HEK293 (cell line): ENCODE results near the gene GHDC.
"Not testable (repeated sequence)": the region's sequence is repeated elsewhere in the genome, so short reads cannot be mapped to it uniquely, and the experiment has no call there.

Source experiments
- CTCF ChIA-PET: fragments of 350-600 bp; formaldehyde crosslinking; extraction: SDS; loops from one replicate; lab custom pipeline; 2021; ENCODE audit warnings: antibody characterized with exemption; lab: Yijun Ruan, JAX
- POLR2A ChIA-PET: fragments of 300-600 bp; formaldehyde crosslinking; extraction: SDS; loops from one replicate; lab custom pipeline; 2020; ENCODE audit warnings: antibody characterized with exemption, inconsistent platforms; lab: Yijun Ruan, JAX
- H3K27ac ChIP-seq: fragments of 200-500 bp; sonication (Bioruptor generic); 2 replicates; pipeline ENCODE4 v1.5.1; 2014; ENCODE audit warnings: low read depth, low read length, control low read depth, inconsistent platforms; ENCODE audit errors: extremely low read depth
- H3K36me3 ChIP-seq, 2 experiments: fragments of 200-500 bp in 1 of 2; sonication (Bioruptor generic) in 1 of 2; 1 replicate in 1 of 2; 2 replicates in 1 of 2; pipeline ENCODE4 v1.5.1; 2014 to 2017; ENCODE audit warnings: inconsistent platforms in 2 of 2, low read length in 2 of 2; ENCODE audit not compliant: control insufficient read depth in 2 of 2, insufficient read depth in 1 of 2
- H3K4me1 ChIP-seq: fragments of 200-500 bp; sonication (Bioruptor generic); 2 replicates; pipeline ENCODE4 v1.5.1; 2014; ENCODE audit warnings: mild to moderate bottlenecking, low read length, inconsistent platforms; ENCODE audit not compliant: control insufficient read depth, insufficient read depth
- H3K4me3 ChIP-seq: 2 replicates; pipeline ENCODE4 v1.5.1; 2011; ENCODE audit warnings: low read depth, mild to moderate bottlenecking, control low read depth, low read length, moderate library complexity
- H3K9me3 ChIP-seq: fragments of 200-500 bp; sonication (Bioruptor generic); 2 replicates; pipeline ENCODE4 v1.5.1; 2014; ENCODE audit warnings: low read depth, low read length, inconsistent platforms; ENCODE audit not compliant: control insufficient read depth, insufficient read depth
- BCL6B ChIP-seq: fragments of 450-650 bp; formaldehyde crosslinking; IDR thresholded peaks from 2 replicates; pipeline ENCODE4 v1.5.1; 2017; ENCODE audit warnings: missing biosample characterization, missing genetic modification characterization
- KLF1 ChIP-seq: fragments of 450-650 bp; formaldehyde crosslinking; IDR thresholded peaks from 2 replicates; pipeline ENCODE4 v1.5.1; 2016; ENCODE audit warnings: missing biosample characterization, missing genetic modification characterization
- KLF16 ChIP-seq: fragments of 450-650 bp; formaldehyde crosslinking; IDR thresholded peaks from 2 replicates; pipeline ENCODE4 v1.5.1; 2017; ENCODE audit warnings: missing biosample characterization, missing genetic modification characterization
- MYNN ChIP-seq: fragments of 450-650 bp; formaldehyde crosslinking; IDR thresholded peaks from 2 replicates; pipeline ENCODE4 v1.5.1; 2016; ENCODE audit warnings: missing biosample characterization, missing genetic modification characterization, borderline replicate concordance
- SALL2 ChIP-seq: fragments of 450-650 bp; formaldehyde crosslinking; IDR thresholded peaks from 2 replicates; pipeline ENCODE4 v1.5.0; 2017; ENCODE audit warnings: missing biosample characterization, mild to moderate bottlenecking, missing genetic modification characterization, borderline replicate concordance
- SP3 ChIP-seq: fragments of 450-650 bp; formaldehyde crosslinking; IDR thresholded peaks from 2 replicates; pipeline ENCODE4 v1.5.1; 2016; ENCODE audit warnings: missing biosample characterization, missing genetic modification characterization
- YY1 ChIP-seq: fragments of 450-650 bp; formaldehyde crosslinking; IDR thresholded peaks from 2 replicates; pipeline ENCODE4 v1.5.1; 2018; ENCODE audit warnings: missing biosample characterization, missing genetic modification characterization
- ZNF10 ChIP-seq: fragments of 450-650 bp; formaldehyde crosslinking; IDR thresholded peaks from 2 replicates; pipeline ENCODE4 v1.5.1; 2017; ENCODE audit warnings: missing biosample characterization, missing genetic modification characterization
- ZNF155 ChIP-seq: fragments of 450-650 bp; formaldehyde crosslinking; IDR thresholded peaks from 2 replicates; pipeline ENCODE4 v1.5.1; 2016; ENCODE audit warnings: missing biosample characterization, missing genetic modification characterization
- ZNF157 ChIP-seq: fragments of 450-650 bp; formaldehyde crosslinking; IDR thresholded peaks from 2 replicates; pipeline ENCODE4 v1.5.1; 2016; ENCODE audit warnings: missing biosample characterization, missing genetic modification characterization
- ZNF169 ChIP-seq: fragments of 450-650 bp; formaldehyde crosslinking; IDR thresholded peaks from 2 replicates; pipeline ENCODE4 v1.5.1; 2016; ENCODE audit warnings: missing biosample characterization, missing genetic modification characterization
- ZNF175 ChIP-seq: fragments of 450-650 bp; formaldehyde crosslinking; IDR thresholded peaks from 2 replicates; pipeline ENCODE4 v1.5.1; 2016; ENCODE audit warnings: missing biosample characterization, missing genetic modification characterization
- ZNF239 ChIP-seq: fragments of 450-650 bp; formaldehyde crosslinking; IDR thresholded peaks from 2 replicates; pipeline ENCODE4 v1.5.1; 2016; ENCODE audit warnings: missing biosample characterization, missing genetic modification characterization
- ZNF248 ChIP-seq: fragments of 450-650 bp; formaldehyde crosslinking; IDR thresholded peaks from 2 replicates; pipeline ENCODE4 v1.5.1; 2017; ENCODE audit warnings: missing biosample characterization, missing genetic modification characterization
- ZNF366 ChIP-seq: fragments of 450-650 bp; formaldehyde crosslinking; conservative IDR thresholded peaks from 2 replicates; pipeline ENCODE4 v1.5.1; 2016; ENCODE audit warnings: missing biosample characterization, missing genetic modification characterization
- ZNF416 ChIP-seq: fragments of 450-650 bp; formaldehyde crosslinking; IDR thresholded peaks from 2 replicates; pipeline ENCODE4 v1.5.1; 2016; ENCODE audit warnings: missing biosample characterization, missing genetic modification characterization
- ZNF596 ChIP-seq: fragments of 450-650 bp; IDR thresholded peaks from 2 replicates; pipeline ENCODE4 v1.5.0; 2018; ENCODE audit warnings: missing biosample characterization, mild to moderate bottlenecking, missing genetic modification characterization, moderate library complexity
- ZNF623 ChIP-seq: fragments of 450-650 bp; formaldehyde crosslinking; IDR thresholded peaks from 2 replicates; pipeline ENCODE4 v1.5.1; 2016; ENCODE audit warnings: missing biosample characterization, missing genetic modification characterization
- ZNF654 ChIP-seq: fragments of 450-650 bp; formaldehyde crosslinking; IDR thresholded peaks from 2 replicates; pipeline ENCODE4 v1.5.1; 2016; ENCODE audit warnings: low read depth, missing biosample characterization, missing genetic modification characterization
- ZNF777 ChIP-seq: fragments of 450-650 bp; formaldehyde crosslinking; IDR thresholded peaks from 2 replicates; pipeline ENCODE4 v1.5.1; 2017; ENCODE audit warnings: missing biosample characterization, missing genetic modification characterization, borderline replicate concordance
- TF ChIP-seq, protein P1 (sequence below): fragments of 450-650 bp; formaldehyde crosslinking; IDR thresholded peaks from 2 replicates; pipeline ENCODE4 v1.5.1; 2017; ENCODE audit warnings: missing biosample characterization, missing genetic modification characterization
- TF ChIP-seq, protein P2 (sequence below): fragments of 450-650 bp; formaldehyde crosslinking; IDR thresholded peaks from 2 replicates; pipeline ENCODE4 v1.5.1; 2016; ENCODE audit warnings: missing biosample characterization, missing genetic modification characterization
- TF ChIP-seq, protein P3 (sequence below): fragments of 450-650 bp; formaldehyde crosslinking; IDR thresholded peaks from 2 replicates; pipeline ENCODE4 v1.5.1; 2016; ENCODE audit warnings: missing biosample characterization, missing genetic modification characterization
- TF ChIP-seq, protein P4 (sequence below): fragments of 450-650 bp; formaldehyde crosslinking; conservative IDR thresholded peaks from 2 replicates; pipeline ENCODE4 v1.5.1; 2016; ENCODE audit warnings: low read depth, missing biosample characterization, missing genetic modification characterization

The GHDC gene

GRCh38 chr17:42221886-42222745 is 27.8 kb upstream of the GHDC start (continued):
- TF ChIP-seq BCL6B (tag by site-specific recombination) (peak; percentile 43; the same call in 1 of the 2 replicates), ZNF366 (no peak), YY1 (tag by site-specific recombination) (no peak), ZNF654 (peak; percentile 65), ZNF175 (peak; percentile 46; the same call in 1 of the 2 replicates), ZNF777 (tag by site-specific recombination) (peak; percentile 36; the same call in 1 of the 2 replicates), ZNF416 (tag by site-specific recombination) (no peak), ZNF157 (tag by site-specific recombination) (peak; percentile 52), KLF16 (tag by site-specific recombination) (0 out of 2 replicates have a peak, but pooled peaks have one; percentile 11), ZNF248 (tag by site-specific recombination) (0 out of 2 replicates have a peak, but pooled peaks have one; percentile 81), ZNF169 (tag by site-specific recombination) (0 out of 2 replicates have a peak, but pooled peaks have one; percentile 41), SP3 (no peak), SALL2 (tag by site-specific recombination) (peak; percentile 61; the same call in 1 of the 2 replicates), MYNN (tag by site-specific recombination) (peak; percentile 43; the same call in 1 of the 2 replicates), KLF1 (tag by site-specific recombination) (no peak), ZNF239 (tag by site-specific recombination) (peak; percentile 69; the same call in 1 of the 2 replicates), ZNF596 (tag by site-specific recombination) (no peak), ZNF155 (tag by site-specific recombination) (0 out of 2 replicates have a peak, but pooled peaks have one; percentile 67), ZNF623 (tag by site-specific recombination) (no peak), ZNF10 (tag by site-specific recombination) (no peak)
- TF ChIP-seq, protein P1, sequence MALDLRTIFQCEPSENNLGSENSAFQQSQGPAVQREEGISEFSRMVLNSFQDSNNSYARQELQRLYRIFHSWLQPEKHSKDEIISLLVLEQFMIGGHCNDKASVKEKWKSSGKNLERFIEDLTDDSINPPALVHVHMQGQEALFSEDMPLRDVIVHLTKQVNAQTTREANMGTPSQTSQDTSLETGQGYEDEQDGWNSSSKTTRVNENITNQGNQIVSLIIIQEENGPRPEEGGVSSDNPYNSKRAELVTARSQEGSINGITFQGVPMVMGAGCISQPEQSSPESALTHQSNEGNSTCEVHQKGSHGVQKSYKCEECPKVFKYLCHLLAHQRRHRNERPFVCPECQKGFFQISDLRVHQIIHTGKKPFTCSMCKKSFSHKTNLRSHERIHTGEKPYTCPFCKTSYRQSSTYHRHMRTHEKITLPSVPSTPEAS, result peak; percentile 100
- TF ChIP-seq, protein P2, sequence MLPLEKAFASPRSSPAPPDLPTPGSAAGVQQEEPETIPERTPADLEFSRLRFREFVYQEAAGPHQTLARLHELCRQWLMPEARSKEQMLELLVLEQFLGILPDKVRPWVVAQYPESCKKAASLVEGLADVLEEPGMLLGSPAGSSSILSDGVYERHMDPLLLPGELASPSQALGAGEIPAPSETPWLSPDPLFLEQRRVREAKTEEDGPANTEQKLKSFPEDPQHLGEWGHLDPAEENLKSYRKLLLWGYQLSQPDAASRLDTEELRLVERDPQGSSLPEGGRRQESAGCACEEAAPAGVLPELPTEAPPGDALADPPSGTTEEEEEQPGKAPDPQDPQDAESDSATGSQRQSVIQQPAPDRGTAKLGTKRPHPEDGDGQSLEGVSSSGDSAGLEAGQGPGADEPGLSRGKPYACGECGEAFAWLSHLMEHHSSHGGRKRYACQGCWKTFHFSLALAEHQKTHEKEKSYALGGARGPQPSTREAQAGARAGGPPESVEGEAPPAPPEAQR (tag by site-specific recombination), result no peak
- TF ChIP-seq, protein P3, sequence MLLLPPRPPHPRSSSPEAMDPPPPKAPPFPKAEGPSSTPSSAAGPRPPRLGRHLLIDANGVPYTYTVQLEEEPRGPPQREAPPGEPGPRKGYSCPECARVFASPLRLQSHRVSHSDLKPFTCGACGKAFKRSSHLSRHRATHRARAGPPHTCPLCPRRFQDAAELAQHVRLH (tag by site-specific recombination), result no peak
- TF ChIP-seq, protein P4, sequence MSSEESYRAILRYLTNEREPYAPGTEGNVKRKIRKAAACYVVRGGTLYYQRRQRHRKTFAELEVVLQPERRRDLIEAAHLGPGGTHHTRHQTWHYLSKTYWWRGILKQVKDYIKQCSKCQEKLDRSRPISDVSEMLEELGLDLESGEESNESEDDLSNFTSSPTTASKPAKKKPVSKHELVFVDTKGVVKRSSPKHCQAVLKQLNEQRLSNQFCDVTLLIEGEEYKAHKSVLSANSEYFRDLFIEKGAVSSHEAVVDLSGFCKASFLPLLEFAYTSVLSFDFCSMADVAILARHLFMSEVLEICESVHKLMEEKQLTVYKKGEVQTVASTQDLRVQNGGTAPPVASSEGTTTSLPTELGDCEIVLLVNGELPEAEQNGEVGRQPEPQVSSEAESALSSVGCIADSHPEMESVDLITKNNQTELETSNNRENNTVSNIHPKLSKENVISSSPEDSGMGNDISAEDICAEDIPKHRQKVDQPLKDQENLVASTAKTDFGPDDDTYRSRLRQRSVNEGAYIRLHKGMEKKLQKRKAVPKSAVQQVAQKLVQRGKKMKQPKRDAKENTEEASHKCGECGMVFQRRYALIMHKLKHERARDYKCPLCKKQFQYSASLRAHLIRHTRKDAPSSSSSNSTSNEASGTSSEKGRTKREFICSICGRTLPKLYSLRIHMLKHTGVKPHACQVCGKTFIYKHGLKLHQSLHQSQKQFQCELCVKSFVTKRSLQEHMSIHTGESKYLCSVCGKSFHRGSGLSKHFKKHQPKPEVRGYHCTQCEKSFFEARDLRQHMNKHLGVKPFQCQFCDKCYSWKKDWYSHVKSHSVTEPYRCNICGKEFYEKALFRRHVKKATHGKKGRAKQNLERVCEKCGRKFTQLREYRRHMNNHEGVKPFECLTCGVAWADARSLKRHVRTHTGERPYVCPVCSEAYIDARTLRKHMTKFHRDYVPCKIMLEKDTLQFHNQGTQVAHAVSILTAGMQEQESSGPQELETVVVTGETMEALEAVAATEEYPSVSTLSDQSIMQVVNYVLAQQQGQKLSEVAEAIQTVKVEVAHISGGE, result no peak

DNA sequence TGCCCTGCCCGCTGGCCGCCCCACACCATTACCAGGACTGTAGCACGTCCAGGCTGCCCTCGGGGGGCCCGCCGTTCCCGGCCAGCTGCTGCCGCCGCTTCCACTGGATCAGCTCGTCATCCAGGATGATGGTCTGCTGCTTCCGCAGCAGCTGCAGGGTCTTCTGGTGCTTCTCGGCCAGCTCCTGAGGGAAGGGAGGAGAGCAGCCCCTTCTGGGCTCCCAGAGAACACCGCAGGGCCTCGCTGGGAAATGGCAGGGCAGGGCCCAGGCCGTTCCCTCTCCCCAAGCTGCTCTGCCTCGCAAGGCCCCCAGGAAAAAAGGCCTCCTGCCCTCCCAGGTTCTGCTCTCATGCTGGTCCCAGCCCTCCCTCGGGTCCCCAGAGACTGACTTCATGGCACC is 25.0 kb upstream of the GHDC start:
- CTCF ChIA-PET, H3K4me3 ChIP-seq, H3K9me3 ChIP-seq, H3K4me1 ChIP-seq, H3K27ac ChIP-seq, POLR2A ChIA-PET: not testable (repeated sequence)
- peaks cover 38 to 56% of the 10 kb centered on the region in 2 experiments for H3K36me3 ChIP-seq
